HUES6 (cell line): ENCODE measurements around the gene PMIS2.
A peak's percentile ranks its signal among the peaks of the same experiment; 100 is the strongest.
"Not testable (repeated sequence)": the region's sequence is repeated elsewhere in the genome, so short reads cannot be mapped to it uniquely, and the experiment has no call there.

Source experiments
- H3K27ac ChIP-seq: 2 replicates; pipeline ENCODE4 v1.7.0; 2013; ENCODE audit warnings: low read depth, mild to moderate bottlenecking, low read length, inconsistent platforms
- H3K27me3 ChIP-seq: 2 replicates; pipeline ENCODE4 v1.6.1; 2013; ENCODE audit warnings: low read length; ENCODE audit not compliant: control insufficient read depth, insufficient read depth
- H3K36me3 ChIP-seq: 2 replicates; pipeline ENCODE4 v1.6.1; 2013; ENCODE audit warnings: low read length; ENCODE audit not compliant: control insufficient read depth, insufficient read depth
- H3K4me1 ChIP-seq: 2 replicates; pipeline ENCODE4 v1.6.1; 2013; ENCODE audit warnings: low read length; ENCODE audit not compliant: control insufficient read depth, insufficient read depth
- H3K4me3 ChIP-seq: 2 replicates; pipeline ENCODE4 v1.5.1; 2013; ENCODE audit warnings: low read depth, low read length
- H3K9ac ChIP-seq: one replicate; pipeline ENCODE4 v1.6.1; 2013; ENCODE audit warnings: mild to moderate bottlenecking, low read length
- H3K9me3 ChIP-seq: 2 replicates; pipeline ENCODE4 v1.6.1; 2013; ENCODE audit warnings: low read depth, low read length; ENCODE audit not compliant: control insufficient read depth, insufficient read depth

The PMIS2 gene

GRCh38 chr19:35595928-35596327, 10.0 kb downstream of the PMIS2 start:
- H3K4me1 ChIP-seq = no peaks in the 10 kb centered on the region
- no peaks in the 10 kb centered on the region for H3K36me3 ChIP-seq
- H3K9me3 ChIP-seq = no peaks in the 10 kb centered on the region
- no peak overlapping the region for H3K27ac ChIP-seq
- H3K4me3 ChIP-seq = no peak overlapping the region
- no peaks in the 10 kb centered on the region; the same call in 1 of the 2 replicates for H3K27me3 ChIP-seq
- H3K9ac ChIP-seq = no peak overlapping the region

DNA sequence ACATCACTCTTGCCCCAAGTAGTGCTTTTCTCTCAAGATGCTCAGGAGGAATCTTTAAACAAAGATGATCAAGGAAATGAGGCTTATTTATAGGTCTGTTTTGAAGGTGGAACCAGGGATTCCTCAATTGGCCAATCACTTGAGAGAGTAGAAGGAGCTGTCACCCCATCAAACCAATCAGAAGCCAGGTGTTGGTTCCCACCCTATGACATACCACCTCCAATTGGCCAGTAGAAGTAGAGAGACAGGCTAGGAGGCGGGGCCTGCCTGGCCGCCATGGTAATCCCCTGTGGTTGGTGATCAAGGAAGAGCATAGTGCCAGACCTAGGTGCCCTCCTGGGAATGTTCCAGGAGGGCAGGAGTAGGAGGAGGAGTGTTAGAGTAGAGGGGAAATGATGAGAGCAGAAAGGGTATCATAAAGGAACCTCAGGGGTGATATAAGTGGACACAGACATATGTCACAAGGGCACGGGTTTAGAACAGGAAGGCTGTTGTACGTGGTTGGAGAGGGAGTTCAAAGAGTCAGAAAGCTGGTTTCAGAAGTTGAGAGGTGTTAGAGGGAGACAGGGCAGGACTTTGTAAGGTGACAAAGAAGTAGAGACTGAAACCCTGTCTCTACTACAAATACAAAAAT, 10.5 kb downstream of the PMIS2 start:
- Histone ChIP-seq H3K9me3 (no peaks in the 10 kb centered on the region), H3K9ac (no peak overlapping the region), H3K27ac (no peak overlapping the region), H3K36me3 (no peaks in the 10 kb centered on the region), H3K4me1 (no peaks in the 10 kb centered on the region), H3K4me3 (no peak overlapping the region), H3K27me3 (no peaks in the 10 kb centered on the region; the same call in 1 of the 2 replicates)

- Histone ChIP-seq H3K27me3 (no peaks in the 10 kb centered on the region; the same call in 1 of the 2 replicates), H3K9ac (no peak overlapping the region), H3K4me3 (no peak overlapping the region), H3K9me3 (peaks cover 8% of the 10 kb centered on the region), H3K4me1 (no peaks in the 10 kb centered on the region), H3K36me3 (no peaks in the 10 kb centered on the region), H3K27ac (no peak overlapping the region)
Observed at GRCh38 chr19:35601971-35602370, 16.0 kb downstream of the PMIS2 start.

- H3K9ac ChIP-seq, H3K36me3 ChIP-seq, H3K4me3 ChIP-seq, H3K4me1 ChIP-seq, H3K27ac ChIP-seq, H3K27me3 ChIP-seq: not testable (repeated sequence)
- H3K9me3 ChIP-seq = peaks cover 23% of the 10 kb centered on the region
Observed at GRCh38 chr19:35604436-35604835, 18.5 kb downstream of the PMIS2 start.

GRCh38 chr19:35607170-35607569, 21.2 kb downstream of the PMIS2 start:
- not testable (repeated sequence) for H3K27me3 ChIP-seq, H3K9ac ChIP-seq, H3K4me1 ChIP-seq, H3K27ac ChIP-seq, H3K4me3 ChIP-seq, H3K36me3 ChIP-seq
- H3K9me3 ChIP-seq = peaks cover 23% of the 10 kb centered on the region

DNA sequence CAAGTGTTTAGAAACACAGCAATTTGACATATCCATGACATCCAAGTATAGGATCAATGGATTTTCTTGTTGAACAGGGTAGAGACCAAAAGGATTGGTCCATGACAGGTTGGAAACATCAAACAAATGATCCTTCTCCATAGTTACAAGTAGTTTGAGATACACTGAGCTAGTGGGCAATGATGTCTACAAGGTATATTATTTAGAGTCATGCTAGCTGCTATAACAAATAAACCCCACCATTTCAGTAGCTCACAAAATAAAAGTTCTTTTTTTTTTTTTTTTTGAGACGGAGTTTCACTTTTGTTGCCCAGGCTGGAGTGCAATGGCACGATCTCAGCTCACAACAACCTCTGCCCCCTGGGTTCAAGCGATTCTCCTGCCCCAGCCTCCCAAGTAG, 21.7 kb downstream of the PMIS2 start:
- Histone ChIP-seq H3K27ac (no peak overlapping the region), H3K4me1 (no peaks in the 10 kb centered on the region), H3K36me3 (no peaks in the 10 kb centered on the region), H3K4me3 (no peak overlapping the region), H3K9ac (no peak overlapping the region), H3K9me3 (peaks cover 23% of the 10 kb centered on the region), H3K27me3 (no peaks in the 10 kb centered on the region)

- no peak overlapping the region for H3K9ac ChIP-seq
- no peaks in the 10 kb centered on the region for H3K27me3 ChIP-seq
- peaks cover 23% of the 10 kb centered on the region for H3K9me3 ChIP-seq
- H3K4me3 ChIP-seq = no peak overlapping the region
- H3K27ac ChIP-seq = no peak overlapping the region
- no peaks in the 10 kb centered on the region for H3K36me3 ChIP-seq
- H3K4me1 ChIP-seq = no peaks in the 10 kb centered on the region
Observed at GRCh38 chr19:35608251-35608650, 22.3 kb downstream of the PMIS2 start.

GRCh38 chr19:35609851-35610353, 23.9 kb downstream of the PMIS2 start:
- H3K36me3 ChIP-seq = peaks cover 9% of the 10 kb centered on the region
- H3K27ac ChIP-seq = no peak overlapping the region
- peaks cover 23% of the 10 kb centered on the region for H3K9me3 ChIP-seq
- no peaks in the 10 kb centered on the region for H3K4me1 ChIP-seq
- H3K27me3 ChIP-seq = no peaks in the 10 kb centered on the region
- H3K4me3 ChIP-seq = no peak overlapping the region
- H3K9ac ChIP-seq = no peak overlapping the region

DNA sequence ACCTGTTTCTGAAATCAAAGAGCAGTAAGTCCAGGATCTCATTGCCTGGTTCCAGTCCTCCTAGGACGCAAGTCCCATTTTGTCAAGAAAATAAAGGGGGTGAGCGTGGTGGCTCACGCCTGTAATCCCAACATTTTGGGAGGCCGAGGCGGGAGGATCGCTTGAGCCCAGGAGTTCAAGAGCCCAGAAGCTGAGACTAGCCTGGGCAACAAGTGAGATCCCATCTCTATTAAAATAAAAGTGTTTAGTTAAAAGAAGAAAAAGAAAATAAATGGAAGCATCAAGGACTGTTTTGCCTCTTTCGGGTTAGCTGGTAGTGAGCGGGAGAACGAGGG, 26.2 kb downstream of the PMIS2 start:
- H3K36me3 ChIP-seq = peaks cover 24% of the 10 kb centered on the region
- peak overlapping the region; percentile 77 for H3K4me3 ChIP-seq
- no peaks in the 10 kb centered on the region for H3K27me3 ChIP-seq
- H3K9me3 ChIP-seq = peaks cover 14% of the 10 kb centered on the region
- H3K27ac ChIP-seq = no peak overlapping the region
- no peaks in the 10 kb centered on the region for H3K4me1 ChIP-seq
- H3K9ac ChIP-seq = no peak overlapping the region

- Histone ChIP-seq H3K27ac (no peak within 1 kb of the TSS), H3K4me1 (no peaks in the 10 kb centered on the region), H3K9ac (peak within 1 kb of the TSS; percentile 84), H3K27me3 (no peaks in the 10 kb centered on the region), H3K9me3 (peaks cover 10% of the 10 kb centered on the region), H3K4me3 (peak within 1 kb of the TSS; percentile 77), H3K36me3 (peaks cover 29% of the 10 kb centered on the region)
Observed at GRCh38 chr19:35612559-35613321, 26.8 kb downstream of the PMIS2 start, which contains the start of gene HAUS5. TSS of gene HAUS5 (plus strand) at chr19:35612735. CDS start at chr19:35612795, 60 bp downstream.

DNA sequence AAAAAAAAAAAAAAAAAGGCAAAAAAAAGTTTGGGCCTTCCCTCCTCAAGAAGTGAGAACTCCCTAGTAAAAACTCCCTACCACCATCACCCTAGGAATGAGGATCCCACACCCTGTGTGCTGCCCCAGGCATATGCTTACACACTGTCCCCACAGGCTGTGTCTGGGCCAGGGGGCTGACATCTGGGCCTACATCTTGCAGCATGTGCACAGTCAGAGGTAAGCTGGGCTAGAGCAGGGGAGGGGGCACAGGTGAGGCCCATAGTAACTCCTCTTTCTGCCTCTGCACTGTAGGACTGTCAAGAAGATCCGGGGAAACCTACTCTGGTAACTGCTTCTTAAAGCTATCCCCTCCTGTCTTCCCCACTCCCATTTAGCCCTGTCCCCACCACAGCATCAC, 27.6 kb downstream of the PMIS2 start:
- Histone ChIP-seq H3K27me3 (no peaks in the 10 kb centered on the region), H3K4me1 (no peaks in the 10 kb centered on the region), H3K9me3 (peaks cover 3% of the 10 kb centered on the region; the same call in 1 of the 2 replicates), H3K27ac (no peak overlapping the region), H3K4me3 (no peak overlapping the region), H3K9ac (no peak overlapping the region), H3K36me3 (peaks cover 37% of the 10 kb centered on the region)
